ENCODE data around the gene HCFC2. TPM values are rescaled to one million over a fixed set of nuclear protein-coding genes. Genes with fewer than 3 reads are reported as not detected.
"Not testable (repeated sequence)": the region's sequence is repeated elsewhere in the genome, so short reads cannot be mapped to it uniquely, and the experiment has no call there.

The HCFC2 gene
- total RNA-seq, result 10 to 100 TPM; 14.1 to 18.6 (median 17.9) TPM
- polyA plus RNA-seq, result 1 to 10 TPM; 4.3 to 7.5 (median 5.9) TPM
- long read RNA-seq, donor 1, result 0 reads
- long read RNA-seq, donor 2, full-length matches to known transcripts, result 1 of 29 reads
- long read RNA-seq, donor 2, partial matches to known transcripts, result 13 of 29 reads
- long read RNA-seq, donor 2, other reads (novel, unspliced or antisense), result 15 of 29 reads

- intact Hi-C loops (cut with DNase I; ENCODE audit: low total_unique reads), result no loop called here
- H3K27me3 ChIP-seq (replicated peaks in 1 of 7), result no peaks in the 10 kb centered on the region
- peak; percentile 98 for DNase-seq
- H3K36me3 ChIP-seq, result peaks cover 0 to 28% (median 10%) of the 10 kb centered on the region in 6 donors
- H3K9me3 ChIP-seq, result no peaks in the 10 kb centered on the region
- 0 to 2% (median 0%) methylated on average over 18 to 74 of the region's 74 CpGs for WGBS, 5 donors
- H3K4me1 ChIP-seq, result peaks cover 14 to 58% (median 27%) of the 10 kb centered on the region in 6 donors
- H3K4me3 ChIP-seq, result peak within 1 kb of the TSS; percentile 73 to 97 (median 92)
- TF ChIP-seq POLR2A (IDR thresholded peaks at IDR 0.05) (peak in 1 of 3 donors; percentile 13), POLR2AphosphoS5 (IDR thresholded peaks at IDR 0.05) (peak; percentile 87 to 91 (median 90)), CTCF (IDR thresholded peaks at IDR 0.05 in 8 of 11, conservative IDR thresholded peaks at IDR 0.05 in 3 of 11) (peak in 1 of 11 experiments; percentile 24)
- peak within 1 kb of the TSS; percentile 74 to 92 (median 85) for H3K27ac ChIP-seq
Observed at GRCh38 chr12:104064031-104064841, at the start of gene HCFC2. Gene HCFC2, plus strand, starts transcription at chr12:104064531. Its CDS starts 30 bp downstream, at chr12:104064561.

GRCh38 chr12:104021862-104022261 is 42.5 kb upstream of the HCFC2 start:
- DNase-seq; H3K36me3 ChIP-seq; H3K4me3 ChIP-seq; H3K27ac ChIP-seq; intact Hi-C loops (cut with DNase I; ENCODE audit: low total_unique reads); H3K4me1 ChIP-seq: not testable (repeated sequence)
- Histone ChIP-seq H3K27me3 (replicated peaks in 1 of 7) (peaks cover 0 to 25% (median 0%) of the 10 kb centered on the region in 7 donors), H3K9me3 (peaks cover 0 to 12% (median 4%) of the 10 kb centered on the region in 8 donors)
- 63 to 91% (median 85%) methylated on average over 1 of the region's 1 CpG for WGBS, 5 donors

GRCh38 chr12:104022786-104023185 is 41.5 kb upstream of the HCFC2 start:
- Histone ChIP-seq H3K4me3 (no peak overlapping the region), H3K36me3 (no peaks in the 10 kb centered on the region), H3K27me3 (replicated peaks in 1 of 7) (peaks cover 0 to 25% (median 0%) of the 10 kb centered on the region in 7 donors), H3K27ac (no peak overlapping the region), H3K9me3 (peaks cover 0 to 12% (median 4%) of the 10 kb centered on the region in 8 donors), H3K4me1 (no peaks in the 10 kb centered on the region)
- WGBS, 5 donors, result 54 to 77% (median 74%) methylated on average over 3 of the region's 3 CpGs
- intact Hi-C loops (cut with DNase I; ENCODE audit: low total_unique reads), result no loop called here
- DNase-seq, result no peak
- TF ChIP-seq POLR2A (IDR thresholded peaks at IDR 0.05), result no peak
- no peak for TF ChIP-seq CTCF (IDR thresholded peaks at IDR 0.05 in 8 of 11, conservative IDR thresholded peaks at IDR 0.05 in 3 of 11)
- TF ChIP-seq POLR2AphosphoS5 (IDR thresholded peaks at IDR 0.05), result no peak

GRCh38 chr12:104023710-104024109 is 40.6 kb upstream of the HCFC2 start:
- TF ChIP-seq CTCF (IDR thresholded peaks at IDR 0.05 in 8 of 11, conservative IDR thresholded peaks at IDR 0.05 in 3 of 11) (no peak), POLR2AphosphoS5 (IDR thresholded peaks at IDR 0.05) (no peak), POLR2A (IDR thresholded peaks at IDR 0.05) (no peak)
- no peak overlapping the region for H3K4me3 ChIP-seq
- intact Hi-C loops (cut with DNase I; ENCODE audit: low total_unique reads), result no loop called here
- no peaks in the 10 kb centered on the region for H3K36me3 ChIP-seq
- DNase-seq, result no peak
- WGBS, 5 donors, result 48 to 96% (median 70%) methylated on average over 2 of the region's 2 CpGs
- no peaks in the 10 kb centered on the region for H3K4me1 ChIP-seq
- H3K27ac ChIP-seq, result no peak overlapping the region
- H3K27me3 ChIP-seq (replicated peaks in 1 of 7), result peaks cover 0 to 25% (median 0%) of the 10 kb centered on the region in 7 donors
- peaks cover 0 to 12% (median 4%) of the 10 kb centered on the region in 8 donors for H3K9me3 ChIP-seq
